ENCODE data around the gene HOXD11.

HOXD11 gene

GRCh38 chr2:176105078-176105729, 1.9 kb upstream of the HOXD11 start:
- DNase-seq (ENCODE audit: low read depth): no peak

GRCh38 chr2:176105730-176106580, 1.1 kb upstream of the HOXD11 start:
- no peak for DNase-seq (ENCODE audit: low read depth)

- DNase-seq (ENCODE audit: low read depth): no peak
Measured at GRCh38 chr2:176107731-176108181, 676 bp downstream of the HOXD11 start.

- DNase-seq (ENCODE audit: low read depth): no peak
Measured at GRCh38 chr2:176109192-176109901, 2.3 kb downstream of the HOXD11 start.

- DNase-seq (ENCODE audit: low read depth): no peak
Measured at GRCh38 chr2:176109946-176110345, 2.9 kb downstream of the HOXD11 start.

GRCh38 chr2:176110415-176111308, 3.6 kb downstream of the HOXD11 start:
- no peak for DNase-seq (ENCODE audit: low read depth)

GRCh38 chr2:176111309-176111663, 4.2 kb downstream of the HOXD11 start:
- DNase-seq (ENCODE audit: low read depth): no peak

GRCh38 chr2:176111846-176112374, 4.8 kb downstream of the HOXD11 start:
- no peak for DNase-seq (ENCODE audit: low read depth)

- no peak for DNase-seq (ENCODE audit: low read depth)
Measured at GRCh38 chr2:176112375-176113302, 5.6 kb downstream of the HOXD11 start.

- DNase-seq (ENCODE audit: low read depth): no peak
Measured at GRCh38 chr2:176114120-176114929, 7.2 kb downstream of the HOXD11 start.

- DNase-seq (ENCODE audit: low read depth): no peak
Measured at GRCh38 chr2:176114930-176115625, 8.0 kb downstream of the HOXD11 start.

- DNase-seq (ENCODE audit: low read depth): no peak
Measured at GRCh38 chr2:176115883-176116813, 9.1 kb downstream of the HOXD11 start, which contains the start of gene HOXD10. TSS of gene HOXD10 (plus strand) at chr2:176116778. CDS start at chr2:176116834, 56 bp downstream.

GRCh38 chr2:176117162-176117822, 10.2 kb downstream of the HOXD11 start:
- DNase-seq (ENCODE audit: low read depth): no peak

- no peak for DNase-seq (ENCODE audit: low read depth)
Measured at GRCh38 chr2:176117823-176118371, 10.8 kb downstream of the HOXD11 start.

GRCh38 chr2:176118601-176119339, 11.7 kb downstream of the HOXD11 start:
- DNase-seq (ENCODE audit: low read depth): no peak

Data from activated T-cell treated with anti-CD3 and anti-CD28 coated beads for 1 hour (primary cell).